ENCODE measurements around the gene SLC28A1. TPM values are rescaled to one million over a fixed set of nuclear protein-coding genes. Genes with fewer than 3 reads are reported as not detected.

SLC28A1 gene
- total RNA-seq, 1 experiment from 2014 or later: 0.13 TPM

GRCh38 chr15:84914909-84915605 lies 30.6 kb downstream of the SLC28A1 start:
- Histone ChIP-seq H2AFZ (ENCODE audit: low read length) (no peak overlapping the region), H3K23me2 (ENCODE audit: insufficient read length, low read depth, low read length, poor library complexity, severe bottlenecking) (no peaks in the 10 kb centered on the region), H3K79me2 (ENCODE audit: insufficient read depth, low read length) (no peaks in the 10 kb centered on the region), H3K4ac (ENCODE audit: low read depth, low read length) (no peak overlapping the region), H4K8ac (replicated peaks; ENCODE audit: insufficient read length, low read depth, low read length) (no peak overlapping the region), H3K18ac (ENCODE audit: insufficient read length, low read depth, low read length) (no peak overlapping the region), H2BK15ac (ENCODE audit: low read depth, low read length) (no peak overlapping the region), H3K56ac (ENCODE audit: insufficient read length, low read depth, low read length) (no peak overlapping the region), H3K23ac (ENCODE audit: insufficient read length, low read depth, low read length) (no peak overlapping the region), H3T11ph (ENCODE audit: low read length) (no peak overlapping the region), H3K4me2 (ENCODE audit: insufficient read depth, insufficient read length, low read length) (no peak overlapping the region), H2BK120ac (ENCODE audit: low read depth, low read length, poor library complexity, severe bottlenecking) (no peak overlapping the region), H3K9me3 (ENCODE audit: control insufficient read depth, low read depth, low read length) (no peaks in the 10 kb centered on the region), H4K91ac (ENCODE audit: insufficient read length, low read depth, low read length) (no peak overlapping the region), H3K9ac (ENCODE audit: extremely low read depth, insufficient read length, low read length) (no peak overlapping the region), H2BK12ac (ENCODE audit: insufficient read length, low read depth, low read length) (no peak overlapping the region), H3K4me1 (ENCODE audit: insufficient read depth, low read length) (no peaks in the 10 kb centered on the region), H2AK5ac (ENCODE audit: insufficient read length, low read length) (no peak overlapping the region), H2BK20ac (ENCODE audit: low read depth, low read length, poor library complexity, severe bottlenecking) (no peak overlapping the region), H3K27ac (ENCODE audit: insufficient read length, low read depth, low read length) (no peak overlapping the region), H2BK5ac (ENCODE audit: insufficient read length, low read length) (no peak overlapping the region), H4K5ac (ENCODE audit: insufficient read length, low read depth, low read length) (no peak overlapping the region), H3K14ac (ENCODE audit: insufficient read depth, low read length) (no peak overlapping the region; the same call in 1 of the 2 replicates), H3K79me1 (ENCODE audit: insufficient read depth, low read depth, low read length, poor library complexity, severe bottlenecking) (no peaks in the 10 kb centered on the region), H4K20me1 (ENCODE audit: control insufficient read depth, insufficient read depth, insufficient read length) (no peaks in the 10 kb centered on the region), H3K27me3 (ENCODE audit: insufficient read depth, low read length) (no peaks in the 10 kb centered on the region)
- Mint-ChIP-seq H3K27ac (peak overlapping the region in 1 of 3 experiments; percentile 92; a peak in 2 of 7 replicates), H3K4me3 (no peak overlapping the region), H3K27me3 (ENCODE audit: low read depth) (no peaks in the 10 kb centered on the region), H3K9me3 (no peaks in the 10 kb centered on the region; a peak in 2 of 5 replicates), H3K4me1 (peaks cover 4 to 5% of the 10 kb centered on the region in 2 experiments), H3K36me3 (ENCODE audit: insufficient read depth in 1 of 3, low read depth in 3 of 3) (no peaks in the 10 kb centered on the region)
- TF ChIP-seq CTCF (conservative IDR thresholded peaks at IDR 0.05): no peak
- peak; percentile 60 for DNase-seq
- no CpG with 5 or more reads among the region's 12 CpGs for WGBS (ENCODE audit: extremely low coverage, insufficient read length, low lambda C conversion rate)

Measured in H9 (cell line).